DOHH2 (cell line): ENCODE results near the gene ADAMTS12.

Experiments
- H3F3A ChIP-seq: fragments of 200-600 bp; sonication (generic), shearing (Covaris generic); 2 replicates; pipeline ENCODE4 v1.6.0; 2016; ENCODE audit warnings: antibody characterized with exemption, mild to moderate bottlenecking; ENCODE audit not compliant: control insufficient read depth, insufficient read depth
- H3K27ac ChIP-seq: fragments of 200-600 bp; sonication (generic); 2 replicates; pipeline ENCODE4 v1.5.1; 2014; ENCODE audit warnings: low read depth, mild to moderate bottlenecking, low read length, moderate library complexity
- H3K27me3 ChIP-seq: fragments of 200-600 bp; sonication (generic); 2 replicates; pipeline ENCODE4 v1.6.1; 2014; ENCODE audit warnings: mild to moderate bottlenecking, low read length, mixed read lengths; ENCODE audit not compliant: control insufficient read depth
- H3K36me3 ChIP-seq: fragments of 200-600 bp; sonication (generic); 2 replicates; pipeline ENCODE4 v1.6.1; 2014; ENCODE audit warnings: mild to moderate bottlenecking, low read length, moderate library complexity, mixed read lengths; ENCODE audit not compliant: control insufficient read depth
- H3K4me1 ChIP-seq: fragments of 200-600 bp; sonication (generic); 2 replicates; pipeline ENCODE4 v1.6.1; 2014; ENCODE audit warnings: mild to moderate bottlenecking, low read length, mixed read lengths; ENCODE audit not compliant: control insufficient read depth
- H3K4me2 ChIP-seq: fragments of 200-600 bp; sonication (generic); 2 replicates; pipeline ENCODE4 v1.6.0; 2014; ENCODE audit warnings: mild to moderate bottlenecking, low read length, moderate library complexity
- H3K4me3 ChIP-seq: fragments of 200-600 bp; sonication (generic); 2 replicates; pipeline ENCODE4 v1.5.1; 2014; ENCODE audit warnings: mild to moderate bottlenecking, low read length, mixed read lengths
- H3K79me2 ChIP-seq: fragments of 200-600 bp; sonication (generic); 2 replicates; pipeline ENCODE4 v1.6.1; 2014; ENCODE audit warnings: mild to moderate bottlenecking, low read length, mixed read lengths; ENCODE audit not compliant: control insufficient read depth
- H3K9me2 ChIP-seq: fragments of 200-600 bp; sonication (generic); replicated peaks from 2 replicates; pipeline ENCODE4 v1.6.1; 2014; ENCODE audit warnings: mild to moderate bottlenecking, low read length, mixed read lengths; ENCODE audit not compliant: control insufficient read depth
- H3K9me3 ChIP-seq: fragments of 200-600 bp; sonication (generic); 2 replicates; pipeline ENCODE4 v1.6.1; 2014; ENCODE audit warnings: antibody characterized with exemption, low read length, mixed read lengths; ENCODE audit not compliant: control insufficient read depth, insufficient read depth
- H4K20me1 ChIP-seq: fragments of 200-600 bp; sonication (generic); 2 replicates; pipeline ENCODE4 v1.6.0; 2014; ENCODE audit warnings: low read depth, mild to moderate bottlenecking, antibody characterized with exemption, low read length, moderate library complexity; ENCODE audit not compliant: control insufficient read depth, insufficient read depth
- CTCF ChIP-seq: fragments of 200-600 bp; sonication (generic); IDR thresholded peaks from one replicate; pipeline ENCODE4 v1.5.1; 2014; ENCODE audit warnings: antibody characterized with exemption, mild to moderate bottlenecking, low read depth, low read length; ENCODE audit not compliant: poor library complexity, severe bottlenecking
- EZH2phosphoT487 ChIP-seq: fragments of 200-600 bp; sonication (generic); IDR thresholded peaks from 2 replicates; pipeline ENCODE4 v1.6.1; 2017; ENCODE audit warnings: borderline replicate concordance, mild to moderate bottlenecking, antibody characterized with exemption, low read length, moderate library complexity, mixed read lengths

The ADAMTS12 gene

GRCh38 chr5:33650911-33651310, 240.9 kb downstream of the ADAMTS12 start:
- Histone ChIP-seq H3F3A (no peaks in the 10 kb centered on the region), H3K9me2 (no peaks in the 10 kb centered on the region), H3K4me1 (no peaks in the 10 kb centered on the region), H3K27me3 (no peaks in the 10 kb centered on the region), H3K9me3 (no peaks in the 10 kb centered on the region), H3K4me2 (no peak overlapping the region), H4K20me1 (no peaks in the 10 kb centered on the region), H3K27ac (no peak overlapping the region), H3K79me2 (no peaks in the 10 kb centered on the region), H3K4me3 (no peak overlapping the region), H3K36me3 (no peaks in the 10 kb centered on the region)
- no peak for TF ChIP-seq EZH2phosphoT487
- no peak for TF ChIP-seq CTCF

- H3K79me2 ChIP-seq: no peaks in the 10 kb centered on the region
- H3K9me3 ChIP-seq: no peaks in the 10 kb centered on the region
- H3K27ac ChIP-seq: no peak overlapping the region
- H3K4me1 ChIP-seq: no peaks in the 10 kb centered on the region
- no peak overlapping the region for H3K4me3 ChIP-seq
- H4K20me1 ChIP-seq: no peaks in the 10 kb centered on the region
- H3K36me3 ChIP-seq: no peaks in the 10 kb centered on the region
- no peaks in the 10 kb centered on the region for H3K27me3 ChIP-seq
- no peak overlapping the region for H3K4me2 ChIP-seq
- no peak for TF ChIP-seq CTCF
- no peak for TF ChIP-seq EZH2phosphoT487
- H3F3A ChIP-seq: no peaks in the 10 kb centered on the region
- no peaks in the 10 kb centered on the region for H3K9me2 ChIP-seq
Measured at GRCh38 chr5:33649549-33650482, 242.0 kb downstream of the ADAMTS12 start.

- Histone ChIP-seq H3K9me2 (no peaks in the 10 kb centered on the region), H3K36me3 (no peaks in the 10 kb centered on the region), H3K4me1 (no peaks in the 10 kb centered on the region), H3K27ac (no peak overlapping the region), H3K9me3 (no peaks in the 10 kb centered on the region), H3F3A (no peaks in the 10 kb centered on the region), H4K20me1 (no peaks in the 10 kb centered on the region), H3K4me3 (no peak overlapping the region), H3K79me2 (no peaks in the 10 kb centered on the region), H3K27me3 (no peaks in the 10 kb centered on the region), H3K4me2 (no peak overlapping the region)
- TF ChIP-seq CTCF (no peak), EZH2phosphoT487 (no peak)
Measured at GRCh38 chr5:33641744-33642505, 249.9 kb downstream of the ADAMTS12 start.
